Aorta (tissue), 5 donors: ENCODE measurements around the gene MYH8. TPM values are rescaled to one million over a fixed set of nuclear protein-coding genes. Genes with fewer than 3 reads are reported as not detected.

ENCODE experiments used
- ATAC-seq: fragments of 200-7000 bp; cut with Tn5 transposase; one replicate; pipeline ENCODE4 v1.9.1; 2022; ENCODE audit warnings: moderate library complexity; ENCODE audit not compliant: low FRiP score
- DNase-seq, 2 donors: peaks; one replicate each; pipeline ENCODE4 v3.0.0-alpha.2; 2020
- H3K27ac ChIP-seq, 2 donors: one replicate each; pipeline ENCODE4 v1.5.1; 2013; ENCODE audit warnings: low read length in 2 of 2, mild to moderate bottlenecking in 2 of 2, moderate library complexity in 2 of 2, control low read depth in 1 of 2, inconsistent platforms in 1 of 2, low read depth in 1 of 2
- H3K27me3 ChIP-seq, 2 donors: one replicate each; pipeline ENCODE4 v1.6.1; 2013; ENCODE audit warnings: control low read depth in 1 of 2, low read length in 1 of 2, mild to moderate bottlenecking in 1 of 2, moderate library complexity in 1 of 2; ENCODE audit not compliant: insufficient read depth in 2 of 2, control insufficient read depth in 1 of 2
- H3K36me3 ChIP-seq, 2 donors: one replicate each; pipeline ENCODE4 v1.6.1; 2013; ENCODE audit warnings: control low read depth in 1 of 2, low read length in 1 of 2, mild to moderate bottlenecking in 1 of 2; ENCODE audit not compliant: insufficient read depth in 2 of 2, control insufficient read depth in 1 of 2
- H3K4me1 ChIP-seq, 2 donors: one replicate each; pipeline ENCODE4 v1.6.1; 2013; ENCODE audit warnings: low read length in 2 of 2, control low read depth in 1 of 2, mild to moderate bottlenecking in 1 of 2, moderate library complexity in 1 of 2; ENCODE audit not compliant: insufficient read depth in 2 of 2, control insufficient read depth in 1 of 2
- H3K4me3 ChIP-seq, 2 donors: one replicate each; pipeline ENCODE4 v1.5.1; 2013; ENCODE audit warnings: low read length in 2 of 2, control low read depth in 1 of 2, mild to moderate bottlenecking in 1 of 2
- H3K9me3 ChIP-seq: one replicate; pipeline ENCODE4 v1.6.1; 2013; ENCODE audit warnings: mild to moderate bottlenecking, low read length; ENCODE audit not compliant: control insufficient read depth
- WGBS, 2 donors: extraction: QIAGEN DNeasy Blood & Tissue Kit; methylation state at CpG; one replicate each; pipeline ENCODE4 v1.1.7; 2013; 5-methylcytosine and 5-hydroxymethylcytosine counted together
- intact Hi-C, 2 donors: fragments of 100-400 bp; cut with DNase I; formaldehyde crosslinking; loops; one replicate each; pipeline versions ENCODE4 v1.14.2 to v1.15.0; 2022
- polyA plus RNA-seq, 2 donors: library from polyadenylated mRNA; stranded (reverse); fragments of 200-250 nt; gene quantifications; one replicate each; pipeline ENCODE4 v1.2.3, GENCODE V29; 2013
- total RNA-seq, 2 donors: library from RNA; stranded (reverse); fragmentation: NEBNext Ultra II Directional; extraction: Animal tissue kit (Norgen Biotek cat#: 25700); gene quantifications; one replicate each; pipeline ENCODE4 v1.2.1, GENCODE V29; 2021
- donor health status: healthy with polysubstance abuse.
- donor health status: Bipolar disorder and iron deficiency.
- donor health status: DM: no; HTN: no; CAD: no.
- donor health status: DM: no; HTN: no; CAD: no.
- donor health status: DM: yes; HTN: yes; CAD: no.

The MYH8 gene
- total and polyA plus RNA-seq, 4 donors = not detected

DNA sequence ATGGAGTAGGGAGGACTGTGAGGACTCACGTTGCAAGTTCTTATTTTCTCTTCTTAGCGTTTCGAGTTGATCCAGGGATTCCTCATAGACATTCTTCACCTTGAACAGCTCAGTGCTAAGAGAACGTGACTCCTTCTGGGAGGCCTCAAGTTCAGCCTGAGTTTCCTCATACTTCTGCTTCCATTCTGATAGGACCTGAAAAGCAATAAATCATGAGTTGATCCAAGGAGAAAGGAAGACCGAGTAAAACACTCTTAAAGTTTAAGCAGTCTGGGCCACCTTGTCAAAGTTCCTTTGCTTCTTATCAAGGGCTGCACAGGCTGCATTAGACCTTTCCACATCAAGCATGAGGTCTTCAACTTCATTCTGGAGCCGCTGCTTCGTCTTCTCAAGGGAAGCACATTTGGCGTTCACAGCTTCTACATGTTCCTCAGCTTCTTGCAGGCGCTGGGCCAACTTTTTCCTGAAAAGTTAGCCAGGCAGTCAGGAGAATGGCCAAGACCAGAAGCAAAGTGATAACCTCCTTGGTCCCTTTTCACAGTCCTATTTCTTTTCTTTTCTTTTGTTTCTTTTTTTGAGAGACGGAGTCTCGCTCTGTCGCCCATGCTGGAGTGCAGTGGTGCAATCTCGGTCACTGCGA, 25.1 kb downstream of the MYH8 start:
- DNase-seq (no peak), ATAC-seq (no peak)
- intact Hi-C loops = no loop called here
- H3K9me3 ChIP-seq = peaks cover 1% of the 10 kb centered on the region
- no peak overlapping the region for H3K4me3 ChIP-seq
- no peak overlapping the region for H3K27ac ChIP-seq
- H3K36me3 ChIP-seq = no peaks in the 10 kb centered on the region
- H3K4me1 ChIP-seq = no peaks in the 10 kb centered on the region
- WGBS, 2 donors = 65 to 68% methylated on average over 14 of the region's 14 CpGs
- no peaks in the 10 kb centered on the region for H3K27me3 ChIP-seq

GRCh38 chr17:10394201-10394887, 27.4 kb downstream of the MYH8 start:
- Histone ChIP-seq H3K36me3 (no peaks in the 10 kb centered on the region), H3K9me3 (peaks cover 1% of the 10 kb centered on the region), H3K4me1 (no peaks in the 10 kb centered on the region), H3K27me3 (no peaks in the 10 kb centered on the region), H3K27ac (no peak overlapping the region), H3K4me3 (no peak overlapping the region)
- DNase-seq = no peak
- WGBS, 2 donors = 73 to 82% methylated on average over 6 of the region's 6 CpGs
- intact Hi-C loops = no loop called here
- no peak for ATAC-seq

DNA sequence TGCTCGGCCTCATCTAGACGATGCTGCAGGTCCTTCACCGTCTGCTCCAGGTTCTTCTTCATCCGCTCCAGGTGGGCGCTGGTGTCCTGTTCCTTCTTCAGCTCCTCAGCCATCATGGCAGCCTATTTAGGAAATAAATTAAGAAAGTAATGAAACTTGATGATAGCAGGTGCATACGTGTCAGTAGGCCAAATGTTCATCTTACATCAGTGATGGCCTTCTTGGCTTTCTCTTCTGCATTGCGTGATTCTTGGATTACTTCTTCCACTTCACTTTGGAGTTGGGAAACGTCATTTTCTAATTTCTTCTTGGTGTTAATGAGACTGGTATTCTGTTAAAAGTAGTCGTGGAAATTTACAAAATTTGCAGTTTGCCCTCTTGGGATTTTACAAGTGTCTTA, 28.9 kb downstream of the MYH8 start:
- H3K27me3 ChIP-seq = no peaks in the 10 kb centered on the region
- ATAC-seq (no peak), DNase-seq (no peak)
- H3K27ac ChIP-seq = no peak overlapping the region
- intact Hi-C loops = no loop called here
- no peaks in the 10 kb centered on the region for H3K4me1 ChIP-seq
- 82 to 83% methylated on average over 9 of the region's 9 CpGs for WGBS, 2 donors
- H3K9me3 ChIP-seq = no peaks in the 10 kb centered on the region
- no peaks in the 10 kb centered on the region for H3K36me3 ChIP-seq
- H3K4me3 ChIP-seq = no peak overlapping the region

DNA sequence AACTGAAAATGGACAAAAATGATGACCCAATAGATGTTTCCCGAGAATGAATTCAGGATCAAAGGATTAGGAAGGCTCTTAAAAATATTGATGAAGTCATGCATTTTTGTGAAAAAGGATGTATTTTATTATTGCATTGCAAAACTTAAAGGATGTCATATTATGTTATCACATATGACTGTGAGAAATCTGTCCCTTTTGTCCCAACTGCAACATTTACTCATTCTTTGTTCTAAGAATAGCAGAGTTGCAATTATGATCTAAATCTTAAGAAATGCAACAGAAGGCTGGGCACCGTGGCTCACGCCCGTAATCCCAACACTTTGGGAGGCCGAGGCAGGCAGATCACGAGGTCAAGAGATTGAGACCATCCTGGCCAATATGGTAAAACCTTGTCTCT, 35.9 kb downstream of the MYH8 start:
- Histone ChIP-seq H3K27me3 (no peaks in the 10 kb centered on the region), H3K27ac (no peak overlapping the region), H3K36me3 (no peaks in the 10 kb centered on the region), H3K4me1 (no peaks in the 10 kb centered on the region), H3K9me3 (no peaks in the 10 kb centered on the region), H3K4me3 (no peak overlapping the region)
- WGBS, 2 donors = 31 to 48% methylated on average over 6 of the region's 6 CpGs
- ATAC-seq = no peak
- no peak for DNase-seq
- intact Hi-C loops = no loop called here

DNA sequence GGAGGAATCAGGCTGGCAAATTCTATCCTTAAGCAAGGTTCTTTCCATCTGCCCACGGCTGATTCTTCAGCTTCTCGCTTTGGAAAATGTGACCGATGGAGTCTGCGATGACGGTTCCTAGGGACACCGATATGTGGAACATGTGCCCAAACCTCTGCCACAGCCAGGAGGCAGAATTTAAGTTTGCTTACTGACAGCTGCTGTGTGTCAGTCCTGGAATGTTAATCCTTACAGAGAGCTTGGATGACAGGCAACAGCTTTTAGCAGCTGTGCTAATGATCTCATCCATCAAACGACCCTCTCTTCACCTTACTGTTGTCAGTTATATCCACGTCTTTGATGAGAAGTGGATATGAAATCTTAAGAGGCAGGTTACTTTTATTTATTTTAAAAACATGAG, 37.6 kb downstream of the MYH8 start:
- no peak for ATAC-seq
- WGBS, 2 donors = 43 to 44% methylated on average over 8 of the region's 8 CpGs
- Histone ChIP-seq H3K36me3 (no peaks in the 10 kb centered on the region), H3K4me1 (no peaks in the 10 kb centered on the region), H3K4me3 (no peak overlapping the region), H3K9me3 (no peaks in the 10 kb centered on the region), H3K27ac (no peak overlapping the region), H3K27me3 (no peaks in the 10 kb centered on the region)
- DNase-seq = no peak
- intact Hi-C loops = no loop called here

DNA sequence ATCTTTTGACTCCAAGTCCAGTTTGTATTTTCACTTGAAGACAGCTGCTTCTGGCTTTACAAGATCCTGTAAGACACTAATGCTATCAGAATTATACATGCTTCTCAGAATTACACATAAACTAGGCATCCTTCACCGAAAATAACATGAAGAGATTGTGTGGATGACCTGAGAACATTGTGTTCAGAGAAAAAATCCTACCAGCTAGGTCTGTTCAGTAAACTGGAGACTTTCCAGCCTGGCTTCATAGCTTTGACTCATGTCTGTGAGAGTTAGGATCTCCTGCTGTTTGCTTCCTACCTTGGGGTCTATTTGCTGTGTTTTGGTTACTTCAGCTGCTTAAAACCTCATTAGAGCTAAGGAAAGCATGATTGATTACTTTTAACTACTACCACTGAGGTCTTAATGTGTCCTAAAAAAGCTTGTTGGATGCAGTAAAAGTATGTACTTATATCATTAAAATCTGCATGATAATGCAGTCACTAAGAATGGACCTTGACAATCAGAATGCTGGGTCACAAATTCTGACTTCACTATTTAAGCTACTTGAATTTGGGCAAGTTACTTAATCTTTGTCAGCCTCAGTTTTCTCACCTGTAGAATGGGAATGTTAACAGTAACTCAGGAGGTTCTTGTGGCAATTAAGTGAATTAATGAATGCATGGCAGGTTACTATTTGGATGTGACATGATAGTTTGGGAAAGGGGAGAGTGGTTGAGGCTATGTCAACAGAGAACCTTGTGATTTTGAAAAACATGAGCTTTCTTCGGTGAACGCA, 40.9 kb downstream of the MYH8 start:
- 73 to 76% methylated on average over 3 of the region's 3 CpGs for whole genome bisulfite sequencing, 2 donors

GRCh38 chr17:10372906-10373305, 48.8 kb downstream of the MYH8 start, which contains the start of gene MYH13:
Gene MYH13, minus strand, starts transcription at chr17:10373006. Its CDS starts 8,476 bp downstream, at chr17:10364530.
- H3K27ac ChIP-seq = no peak within 1 kb of the TSS
- no peaks in the 10 kb centered on the region for H3K36me3 ChIP-seq
- ATAC-seq = no peak
- H3K9me3 ChIP-seq = no peaks in the 10 kb centered on the region
- H3K4me3 ChIP-seq = no peak within 1 kb of the TSS
- DNase-seq = no peak
- WGBS, 2 donors = 70 to 74% methylated on average over 5 of the region's 5 CpGs
- no peaks in the 10 kb centered on the region for H3K27me3 ChIP-seq
- intact Hi-C loops = no loop called here
- H3K4me1 ChIP-seq = no peaks in the 10 kb centered on the region

More for the DNA sequence above, 40.9 kb downstream of the MYH8 start:
- ATAC-seq = no peak
- H3K27me3 ChIP-seq = no peaks in the 10 kb centered on the region
- H3K27ac ChIP-seq = no peak overlapping the region
- no peak for DNase-seq
- H3K4me1 ChIP-seq = no peaks in the 10 kb centered on the region
- intact Hi-C loops = no loop called here
- H3K4me3 ChIP-seq = no peak overlapping the region
- no peaks in the 10 kb centered on the region for H3K36me3 ChIP-seq
- no peaks in the 10 kb centered on the region for H3K9me3 ChIP-seq

DNA sequence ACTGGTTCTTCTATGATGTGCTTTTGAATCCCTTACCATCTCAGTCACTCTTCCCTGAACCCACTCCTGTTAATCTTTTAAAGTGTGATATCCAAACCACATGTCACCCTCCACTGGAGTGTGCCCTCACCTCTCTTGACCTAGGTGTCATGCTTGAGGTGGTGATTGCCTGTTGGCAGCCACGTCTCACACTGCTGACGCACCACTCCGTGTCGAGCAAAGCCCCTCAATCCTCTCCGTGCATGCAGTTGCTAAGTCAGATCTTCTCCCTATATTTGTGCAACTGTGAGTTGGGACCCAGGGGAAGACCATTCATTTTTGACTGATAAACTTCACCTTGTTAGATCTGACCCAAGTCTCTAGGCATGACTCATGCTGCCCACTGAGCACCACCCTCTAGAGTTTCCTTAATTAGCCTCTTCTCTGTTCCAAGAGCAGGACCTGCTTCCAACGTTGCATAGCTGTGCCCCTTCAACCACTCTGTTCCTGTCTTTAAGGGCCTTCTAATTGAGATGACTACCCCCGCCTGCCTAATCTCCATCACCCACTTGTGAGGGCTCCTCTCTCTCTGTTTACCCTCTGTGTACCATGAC, 51.6 kb downstream of the MYH8 start:
- intact Hi-C loops = no loop called here
- H3K36me3 ChIP-seq = no peaks in the 10 kb centered on the region
- H3K4me1 ChIP-seq = no peaks in the 10 kb centered on the region
- H3K4me3 ChIP-seq = no peak overlapping the region
- H3K27ac ChIP-seq = no peak overlapping the region
- no peaks in the 10 kb centered on the region for H3K9me3 ChIP-seq
- H3K27me3 ChIP-seq = no peaks in the 10 kb centered on the region
- WGBS, 2 donors = 74 to 79% methylated on average over 7 of the region's 7 CpGs
- DNase-seq = no peak
- no peak for ATAC-seq
